Superior temporal gyrus (tissue), 1 donor: ENCODE data around the gene POLRMT.

Source experiments
- DNase-seq: peaks from one replicate; pipeline ENCODE4 v3.0.0-alpha.2; 2016; ENCODE audit errors: extremely low spot score

Gene POLRMT

DNA sequence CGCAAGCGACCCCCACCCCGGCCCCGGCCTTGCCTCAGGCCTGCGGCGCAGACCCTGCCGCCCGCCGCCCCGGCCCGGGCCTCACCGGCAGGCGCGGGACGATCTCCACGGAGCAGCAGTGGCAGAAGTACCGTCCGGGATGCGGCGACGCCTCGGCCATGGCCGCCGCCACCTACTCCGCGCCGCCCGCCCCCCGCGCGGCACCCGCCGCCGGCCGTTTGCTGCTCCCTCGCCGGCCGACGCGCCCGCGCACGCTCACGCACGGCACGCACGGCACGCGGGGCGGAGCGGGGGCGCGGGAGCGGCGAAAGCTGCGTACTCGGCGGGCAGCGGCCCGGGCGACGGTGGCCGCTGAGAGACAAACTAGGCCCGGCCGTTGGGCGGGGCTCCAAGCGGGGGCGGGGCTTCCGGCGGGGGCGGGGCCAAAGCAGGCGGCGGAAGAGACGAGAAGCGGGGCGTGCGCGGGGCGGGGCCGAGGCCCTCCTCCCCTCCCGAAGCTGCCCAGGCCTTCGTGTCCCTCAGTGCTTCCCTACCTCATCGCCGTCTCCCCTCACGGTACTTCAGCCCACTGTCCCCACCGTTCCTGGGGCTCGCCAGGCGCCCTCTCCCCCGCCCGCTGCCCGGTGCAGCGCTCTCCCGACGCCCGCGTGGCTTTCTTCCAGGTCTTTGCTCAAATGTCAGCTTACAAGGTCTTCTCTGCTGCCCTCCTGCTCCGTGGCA, 29.8 kb upstream of the POLRMT start, which contains the start of gene RNF126:
TSS of gene RNF126 (minus strand) at position 253 of the 720 bp plus-strand sequence. CDS start at position 160, 93 bp downstream.
- peak; percentile 81 for DNase-seq

DNA sequence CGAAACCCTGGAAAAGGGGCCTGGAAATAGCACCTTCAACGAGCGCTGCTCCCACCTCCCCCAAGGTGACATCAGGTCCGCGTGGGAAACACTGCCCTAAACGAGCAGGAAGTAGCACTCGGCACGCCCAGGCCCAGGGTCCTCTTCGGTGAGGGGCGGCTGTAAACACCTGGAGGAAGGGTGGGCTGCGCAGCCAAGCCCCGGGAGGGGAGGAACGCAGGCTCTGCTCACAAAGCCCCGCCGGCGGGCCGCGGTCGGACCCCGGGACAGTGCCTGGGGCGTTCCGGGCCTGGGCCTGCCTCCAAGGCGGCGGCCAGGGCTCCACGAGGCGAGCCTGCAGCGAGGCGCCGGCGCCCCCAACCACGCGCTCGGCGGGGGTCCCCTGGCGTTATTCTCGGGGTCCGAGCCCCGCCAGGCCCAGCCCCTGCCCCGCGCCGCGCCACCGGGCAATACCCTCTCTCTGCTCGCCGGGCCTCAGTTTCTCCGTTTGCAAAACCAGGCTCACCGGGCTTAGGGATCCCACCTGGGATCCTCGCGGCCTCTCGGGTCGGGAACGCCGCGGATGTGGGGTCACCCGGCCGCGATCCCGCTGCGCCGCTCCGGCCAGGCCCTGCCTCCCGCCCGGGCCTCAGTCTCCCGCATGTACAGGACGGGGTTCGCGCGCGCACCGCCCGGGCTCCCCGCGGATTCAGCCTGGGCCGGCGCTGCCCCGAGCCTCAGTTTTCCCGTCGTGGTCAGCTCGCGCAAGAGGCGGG, 29.0 kb upstream of the POLRMT start:
- DNase-seq: no peak

DNA sequence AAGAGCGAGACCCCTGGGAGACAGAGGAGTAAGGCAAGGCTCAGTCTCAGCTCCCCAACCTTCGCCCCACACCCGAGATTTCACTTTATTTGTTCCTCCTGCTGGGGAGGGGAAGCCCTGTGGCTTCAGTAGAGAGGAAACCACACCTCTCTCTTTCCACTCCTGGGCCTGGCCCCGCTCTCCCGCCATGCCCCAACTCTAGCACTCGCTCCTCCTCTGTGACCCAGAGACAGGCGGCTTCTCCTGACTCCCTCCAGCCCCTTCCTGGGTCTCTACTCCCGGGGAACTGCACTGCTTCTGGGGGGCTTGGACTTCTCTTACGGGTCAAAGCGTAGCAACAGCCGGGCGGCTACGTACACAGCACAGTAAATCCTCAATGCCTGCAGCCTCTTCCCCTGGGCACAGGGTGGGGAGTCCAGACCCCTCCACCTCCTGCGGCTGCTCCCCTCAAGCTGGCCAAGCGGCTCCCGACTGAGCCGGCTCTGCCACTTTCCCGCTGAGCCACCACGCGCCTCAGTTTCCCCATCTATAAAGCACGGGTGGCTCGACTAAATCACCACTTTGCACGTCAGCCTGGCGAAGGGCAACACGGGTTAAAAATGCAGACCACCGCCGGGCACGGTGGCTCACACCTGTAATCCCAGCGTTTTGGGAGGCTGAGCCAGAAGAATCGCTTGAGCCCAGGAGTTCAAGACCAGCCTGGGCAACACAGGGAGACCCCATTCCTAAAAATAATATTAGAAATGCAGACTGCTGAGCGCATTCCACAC, 28.3 kb upstream of the POLRMT start:
- no peak for DNase-seq

DNA sequence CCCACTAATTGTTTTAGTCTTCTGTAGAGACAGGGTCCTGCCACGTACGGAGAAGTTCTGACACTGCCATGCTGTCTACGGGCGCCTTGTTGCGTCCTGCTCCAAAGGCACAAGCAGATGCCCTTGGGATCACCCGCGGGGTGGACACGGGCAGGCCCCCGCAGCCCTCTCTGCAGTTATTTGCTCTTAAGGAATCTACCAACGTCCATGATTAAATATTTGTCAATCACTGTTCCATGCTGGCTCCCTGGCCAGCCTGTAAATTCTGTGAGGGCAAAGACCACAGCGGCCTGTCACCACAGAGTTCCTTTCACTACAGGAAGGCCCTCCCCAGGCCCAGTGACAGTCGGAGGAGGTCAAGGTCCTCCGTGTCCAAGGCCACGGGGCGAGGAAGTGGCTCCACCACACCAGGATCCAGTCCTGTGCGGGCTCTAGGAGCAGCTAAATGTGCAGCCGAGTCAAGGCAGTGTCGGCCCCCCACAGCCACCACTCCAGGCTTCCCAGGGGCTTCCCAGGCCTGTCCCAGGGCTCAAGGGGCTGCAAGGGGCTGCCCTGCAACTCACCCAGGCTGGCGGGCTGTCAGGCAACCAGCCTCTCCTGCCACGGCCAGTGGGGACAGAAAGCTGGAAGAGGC, 27.6 kb upstream of the POLRMT start:
- no peak for DNase-seq

DNA sequence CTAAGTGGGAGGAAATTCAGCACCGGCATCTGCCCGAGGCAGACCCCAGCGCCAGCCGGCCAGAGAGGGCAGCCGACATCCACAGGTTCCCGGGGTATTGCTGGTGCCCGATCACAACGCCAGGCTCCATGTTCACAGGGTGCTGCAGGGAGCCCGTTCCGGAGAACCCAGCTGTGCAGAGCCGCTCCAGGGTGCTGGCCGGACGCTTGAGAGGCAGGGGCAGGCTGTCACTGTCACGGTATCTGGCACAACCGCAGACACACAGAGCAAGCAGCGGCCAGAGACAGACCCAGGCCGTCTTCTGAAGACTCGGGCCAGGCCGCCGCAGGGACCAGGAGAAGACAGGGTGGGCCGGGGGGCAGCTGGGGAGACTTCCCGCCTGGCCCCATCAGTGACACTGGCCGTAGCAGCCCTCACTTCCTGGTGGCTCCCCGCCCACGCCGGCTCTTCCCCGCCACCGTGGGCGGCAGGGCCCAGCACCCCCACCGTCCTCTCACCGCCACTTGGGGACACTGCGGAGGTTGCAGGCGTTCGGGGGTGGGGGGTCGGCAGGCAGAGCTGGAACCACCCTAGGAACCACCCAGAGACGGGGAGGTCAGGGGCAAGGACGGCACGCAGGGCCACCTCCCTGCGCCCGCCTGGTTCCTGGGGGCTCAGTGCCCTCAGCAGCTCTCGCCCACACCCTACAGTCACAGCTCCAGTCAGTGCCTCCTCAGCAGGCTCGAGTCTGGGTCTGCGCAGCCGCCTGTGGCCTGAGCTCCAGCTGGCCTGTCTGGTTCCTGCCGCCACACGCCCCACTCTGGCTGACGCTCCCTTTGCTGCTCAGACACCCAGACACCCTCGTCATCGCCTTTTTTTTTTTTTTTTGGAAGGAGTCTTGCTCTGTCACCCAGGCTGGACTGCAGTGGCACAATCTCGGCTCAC, 25.8 kb upstream of the POLRMT start:
- no peak for DNase-seq

DNA sequence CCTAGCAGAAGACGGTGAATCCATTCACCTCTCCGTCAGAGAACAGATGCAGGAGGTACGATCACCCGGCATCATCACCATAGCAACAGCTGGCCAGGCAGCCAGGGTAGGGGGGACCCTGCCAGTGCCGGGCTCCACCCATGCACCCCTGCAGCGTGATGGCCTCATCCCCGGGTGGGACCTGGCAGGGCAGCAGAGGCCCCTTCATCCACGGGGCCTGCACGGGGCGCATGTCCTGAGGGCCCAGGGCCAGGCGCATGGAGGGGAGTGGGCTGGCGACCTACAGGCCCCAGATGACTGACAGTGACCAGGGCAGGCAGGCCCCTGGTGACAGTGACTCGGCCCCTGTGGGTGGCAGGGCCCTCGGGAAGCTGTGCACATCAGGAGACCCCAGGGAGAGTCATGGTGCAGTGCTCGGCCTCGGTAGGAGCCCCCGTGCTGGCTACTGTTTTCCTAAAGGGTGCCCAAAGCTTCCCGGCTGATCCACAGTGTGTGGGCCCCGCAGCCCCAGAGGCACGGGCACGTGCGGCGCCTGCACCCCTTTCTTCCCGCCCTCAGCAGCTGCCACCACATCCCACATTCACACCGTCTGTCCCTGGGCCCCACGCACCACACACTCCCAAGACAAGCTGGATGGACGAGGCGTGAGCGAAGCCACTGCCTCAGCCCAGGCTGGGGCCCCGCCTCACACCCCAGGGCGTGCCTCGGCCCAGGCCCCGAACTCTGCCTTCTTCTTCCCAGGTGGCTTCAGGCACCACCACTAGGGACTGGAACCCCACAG, 24.9 kb upstream of the POLRMT start:
- no peak for DNase-seq

DNA sequence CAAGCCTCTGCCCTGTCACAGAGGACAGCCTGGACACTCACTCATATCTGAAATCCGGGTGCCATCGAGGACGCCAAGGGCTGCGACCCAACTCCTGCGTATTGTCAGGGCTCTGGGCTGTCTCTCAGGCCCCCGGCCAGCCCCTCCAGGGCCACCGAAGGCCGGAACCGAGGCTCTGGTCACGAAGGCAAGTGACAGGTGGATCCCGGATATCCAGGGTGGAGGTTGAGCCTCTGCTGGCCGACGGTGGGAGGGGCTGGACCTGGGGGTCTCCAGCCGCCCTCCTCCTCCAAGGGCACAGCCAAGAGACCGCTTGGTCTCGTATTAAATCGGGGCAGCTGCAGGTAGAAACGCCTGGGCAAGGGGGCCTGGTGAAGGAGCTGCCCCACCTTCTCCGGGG, 24.3 kb upstream of the POLRMT start:
- DNase-seq: no peak

DNA sequence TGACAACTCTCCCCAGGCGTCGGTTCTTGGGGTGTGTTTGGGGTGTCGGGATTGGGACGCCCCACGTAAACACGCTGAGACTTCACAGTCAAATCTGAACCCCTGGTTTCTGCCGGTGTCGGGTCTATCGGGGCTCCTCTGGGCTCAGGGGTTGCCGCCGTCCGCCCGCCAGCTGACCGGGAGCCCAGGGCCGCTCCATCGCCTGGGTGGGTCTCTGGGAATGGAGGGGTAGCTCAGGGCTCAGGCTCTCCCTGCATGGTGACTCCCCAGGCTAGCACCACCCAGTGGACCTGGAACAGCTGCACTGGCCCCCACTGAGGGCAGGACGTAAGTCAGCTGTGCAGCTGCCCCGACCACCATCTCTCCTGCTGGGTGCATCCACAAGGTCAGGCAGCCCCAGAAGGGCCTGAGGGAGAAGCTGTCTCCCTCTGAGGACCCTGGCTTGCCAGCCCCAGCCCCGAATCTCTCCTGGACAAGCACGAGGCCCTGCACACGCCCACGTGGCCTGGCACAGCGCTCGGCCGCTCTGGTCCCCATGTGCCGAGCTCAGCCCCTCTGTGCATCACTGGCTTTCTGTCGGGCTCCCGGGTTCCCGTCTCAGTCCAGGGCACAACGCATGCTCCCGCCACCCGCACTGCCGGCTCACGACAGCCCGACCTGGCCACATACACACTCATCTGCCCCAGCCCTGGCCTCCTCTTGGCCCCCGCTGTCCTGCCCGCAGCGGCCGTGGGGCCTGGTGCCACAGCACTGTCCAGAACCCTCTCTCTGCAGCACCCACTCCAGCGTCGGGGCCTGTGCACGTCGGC, 23.6 kb upstream of the POLRMT start:
- no peak for DNase-seq

DNA sequence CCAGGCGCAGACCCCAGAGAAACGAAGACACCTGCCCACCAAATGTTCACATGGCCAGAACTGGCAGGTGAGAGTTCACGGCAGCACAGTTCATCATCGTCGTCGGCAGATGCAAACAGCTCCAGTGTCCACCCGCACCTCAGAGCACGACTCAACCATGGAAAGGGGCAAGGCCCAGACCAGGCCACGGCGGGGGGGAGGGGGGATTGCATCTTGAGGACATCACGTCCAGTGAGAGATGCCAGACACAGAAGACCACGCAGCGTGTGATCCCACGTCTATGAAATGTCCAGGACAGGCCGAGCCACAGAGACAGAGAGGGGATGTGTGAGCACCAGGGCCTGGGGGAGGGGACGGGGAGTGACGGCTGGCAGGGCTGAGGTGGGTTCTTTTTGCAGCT, 22.4 kb upstream of the POLRMT start:
- DNase-seq: no peak

DNA sequence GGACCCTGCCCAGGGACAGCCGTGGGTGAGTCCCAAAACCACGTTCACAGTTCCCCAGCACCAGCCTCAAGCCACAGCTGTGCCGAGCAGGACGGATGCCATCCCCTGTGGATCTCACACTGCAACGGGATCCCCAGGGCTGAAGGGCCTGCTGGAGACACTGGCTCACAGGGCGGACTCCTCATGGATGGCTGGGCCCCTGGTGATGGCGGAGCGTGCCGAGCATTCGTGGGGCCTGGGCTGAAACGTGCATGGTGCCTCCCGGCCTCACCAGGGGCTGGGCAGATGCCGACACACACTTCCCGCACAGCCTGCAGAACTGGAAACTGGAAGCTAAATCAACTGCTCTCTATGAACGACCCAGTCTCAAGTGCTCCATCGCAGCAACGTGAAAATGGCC, 20.1 kb upstream of the POLRMT start:
- no peak for DNase-seq

DNA sequence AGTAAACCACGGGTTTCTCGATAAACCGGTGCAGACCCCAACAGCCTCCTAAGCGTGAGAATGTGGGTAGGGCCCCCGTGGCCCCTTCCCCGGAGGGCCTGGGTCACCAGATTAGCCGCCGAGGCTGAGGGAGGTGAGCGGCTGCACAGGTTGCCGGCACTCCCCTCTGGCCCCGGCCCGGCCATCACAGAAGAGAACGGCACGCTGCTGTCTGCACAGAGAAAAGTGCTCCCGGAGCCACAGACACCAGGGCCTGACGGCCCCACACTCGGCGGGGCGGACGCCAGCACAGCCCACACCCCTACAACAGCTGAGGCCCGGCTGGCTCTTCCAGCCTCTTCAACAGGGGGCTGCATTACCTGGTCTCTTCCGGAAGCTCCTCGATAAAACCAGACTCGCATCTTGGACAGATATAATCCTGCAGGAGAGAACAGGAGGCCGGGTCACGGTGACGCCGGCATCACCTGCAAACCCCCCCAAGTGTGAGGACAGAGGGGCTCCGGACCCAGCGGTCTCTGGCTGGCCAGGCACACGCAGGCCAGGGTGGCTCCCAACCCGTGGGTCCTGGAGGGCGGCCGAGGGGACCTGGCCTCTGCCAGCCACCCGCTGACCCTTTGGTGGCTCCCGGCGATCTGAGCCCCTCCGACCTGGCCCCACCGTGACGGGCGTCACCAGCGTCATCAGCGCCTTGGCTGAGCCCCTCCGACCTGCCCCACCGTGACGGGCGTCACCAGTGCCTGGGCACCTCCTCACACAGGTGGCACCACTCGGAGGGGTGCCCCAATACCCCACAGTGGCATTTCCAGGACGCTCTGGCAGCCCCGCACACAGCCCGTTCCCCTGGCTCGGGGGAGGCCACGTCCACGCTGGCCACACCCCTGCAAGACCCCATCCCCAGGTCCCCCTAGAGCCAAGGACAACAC, 19.4 kb upstream of the POLRMT start:
- DNase-seq: no peak

DNA sequence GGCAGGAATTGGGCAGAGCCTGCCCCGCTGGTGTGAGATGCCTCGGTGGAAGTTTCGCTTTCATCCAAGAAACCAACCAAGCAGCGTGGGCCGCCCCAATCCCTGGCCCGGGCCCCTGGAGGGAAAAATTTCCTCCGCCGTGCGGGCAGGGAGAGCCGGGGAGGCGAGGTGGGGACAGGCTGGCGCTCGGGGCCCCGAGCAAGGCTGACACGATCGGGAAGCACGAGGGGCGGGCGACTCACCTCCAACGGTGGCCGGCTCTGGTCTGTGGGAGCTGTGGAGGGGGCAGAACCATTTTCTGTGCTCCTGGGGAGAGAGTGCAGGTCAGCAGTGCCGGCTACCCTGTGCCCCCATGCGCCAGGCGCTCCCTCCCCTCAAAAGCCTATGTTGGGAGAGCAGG, 18.7 kb upstream of the POLRMT start:
- DNase-seq: no peak

DNA sequence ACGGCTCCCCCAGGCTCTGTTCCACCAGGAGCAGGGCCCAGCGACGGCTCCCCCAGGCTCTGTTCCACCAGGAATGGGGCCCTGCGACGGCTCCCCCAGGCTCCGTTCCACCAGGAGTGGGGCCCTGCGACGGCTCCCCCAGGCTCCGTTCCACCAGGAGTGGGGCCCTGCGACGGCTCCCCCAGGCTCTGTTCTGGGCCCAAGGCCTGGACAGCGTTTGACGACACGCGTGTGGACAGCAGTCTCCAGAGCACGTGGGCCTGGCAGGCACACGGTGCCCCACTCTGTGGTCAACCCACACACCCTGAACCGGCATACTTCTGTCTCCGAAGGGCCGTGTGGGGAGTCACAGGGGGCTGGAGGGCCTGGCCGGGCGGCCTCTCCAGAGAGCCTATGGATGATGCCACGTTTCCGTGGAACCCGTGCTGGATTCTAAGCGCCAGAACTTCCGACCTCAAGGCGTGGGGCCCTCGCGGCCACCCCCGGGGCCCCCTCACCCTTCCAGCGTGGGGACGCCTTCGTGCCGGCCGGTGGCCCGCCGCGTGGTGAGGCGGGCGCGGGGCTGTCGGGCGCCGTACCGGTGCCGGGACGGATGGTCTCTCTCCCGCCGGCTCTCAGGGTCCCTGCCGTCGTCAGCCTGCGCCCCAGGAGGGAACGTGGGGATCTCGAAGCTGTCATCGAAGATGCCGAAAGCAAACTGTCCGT, 17.9 kb upstream of the POLRMT start:
- DNase-seq: no peak

DNA sequence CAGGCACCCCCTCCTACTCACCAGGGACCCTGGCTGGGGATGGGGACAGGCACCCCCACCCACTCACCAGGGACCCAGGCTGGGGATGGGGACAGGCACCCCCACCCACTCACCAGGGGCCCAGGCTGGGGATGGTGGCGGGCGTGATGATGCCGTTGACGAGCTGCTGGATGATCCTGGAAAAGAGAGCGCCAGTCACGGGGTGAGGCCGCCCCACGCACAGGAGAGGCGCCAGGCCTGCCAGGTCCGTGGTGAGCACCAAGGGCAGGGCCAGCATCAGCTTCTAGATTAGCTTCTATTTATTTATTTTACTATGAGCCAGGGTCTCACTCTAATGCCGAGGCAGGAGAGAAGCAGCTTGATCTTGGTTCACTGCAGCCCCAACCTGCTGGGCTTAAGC, 16.8 kb upstream of the POLRMT start:
- DNase-seq: no peak

DNA sequence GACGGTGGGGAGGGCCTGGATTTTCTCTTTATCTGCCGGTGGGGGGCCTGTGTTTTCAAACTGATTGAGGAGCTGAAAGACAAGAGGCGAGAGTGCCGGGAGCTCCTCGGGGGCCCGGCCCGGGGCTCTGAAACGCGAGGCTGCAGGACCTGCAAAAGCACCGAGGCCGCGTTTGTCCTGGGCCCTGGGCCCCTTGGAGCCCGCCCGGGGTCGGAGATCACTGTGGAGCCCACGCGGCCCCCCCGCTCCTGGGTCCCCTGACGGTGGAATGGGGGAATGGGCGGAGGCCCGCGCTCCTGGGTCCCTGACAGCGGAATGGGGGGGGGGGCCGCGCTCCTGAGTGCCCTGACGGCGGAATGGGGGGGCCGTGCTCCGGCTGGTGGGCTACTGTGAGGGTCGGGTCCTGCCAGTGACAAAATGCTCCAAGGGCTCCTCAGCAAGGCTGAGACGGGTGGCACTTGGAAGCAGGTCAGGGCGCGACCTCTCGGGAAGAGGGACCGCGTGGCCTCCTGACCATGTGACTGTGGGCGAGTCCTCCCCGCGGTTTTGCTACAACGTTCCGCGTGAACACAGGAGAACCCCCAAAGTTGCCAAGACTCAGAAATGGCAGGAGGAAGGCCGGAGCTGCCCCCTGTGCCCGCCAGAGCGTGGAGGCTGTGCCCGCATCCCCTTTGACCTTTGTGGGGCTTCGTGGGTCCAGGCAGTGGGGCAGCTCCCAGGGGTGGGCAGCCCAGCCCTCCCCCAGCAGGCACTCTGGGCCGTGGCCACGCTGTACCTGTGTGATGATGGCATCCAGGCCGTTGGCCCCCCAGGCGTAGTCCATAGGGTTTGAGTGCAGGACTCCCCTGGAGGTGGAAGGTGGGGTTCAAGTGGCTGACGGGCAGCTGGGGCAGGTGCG, 15.8 kb upstream of the POLRMT start:
- DNase-seq: no peak

DNA sequence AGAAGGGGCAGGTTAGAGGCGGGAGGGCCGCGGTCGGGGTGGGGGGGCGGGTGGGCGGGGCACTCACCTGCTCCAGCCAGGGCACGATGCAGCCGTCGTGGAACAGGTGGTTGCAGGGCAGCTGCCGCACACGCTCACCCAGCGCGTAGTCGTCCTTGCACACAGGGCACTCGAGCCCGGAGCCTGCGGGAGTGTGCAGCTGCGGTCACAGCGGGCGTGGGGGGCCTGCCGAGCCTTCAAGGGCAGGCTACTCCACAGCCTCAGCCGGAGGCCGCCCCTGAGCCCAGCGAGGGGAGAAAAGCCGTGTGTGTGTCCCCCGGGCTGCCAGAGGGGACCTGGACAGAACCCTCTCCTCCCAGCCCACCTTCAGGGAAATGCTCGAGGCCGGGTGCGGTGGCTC, 15.0 kb upstream of the POLRMT start:
- DNase-seq: no peak
